Kasumi-1 (cell line): ENCODE data around the gene C4orf50.
A peak's percentile ranks its signal among the peaks of the same experiment; 100 is the strongest.

Experiments used
- DNase-seq, 2 experiments: peaks; one replicate each; lab custom pipeline; 2025; lab: John Stamatoyannopoulos, UW

The C4orf50 gene

DNA sequence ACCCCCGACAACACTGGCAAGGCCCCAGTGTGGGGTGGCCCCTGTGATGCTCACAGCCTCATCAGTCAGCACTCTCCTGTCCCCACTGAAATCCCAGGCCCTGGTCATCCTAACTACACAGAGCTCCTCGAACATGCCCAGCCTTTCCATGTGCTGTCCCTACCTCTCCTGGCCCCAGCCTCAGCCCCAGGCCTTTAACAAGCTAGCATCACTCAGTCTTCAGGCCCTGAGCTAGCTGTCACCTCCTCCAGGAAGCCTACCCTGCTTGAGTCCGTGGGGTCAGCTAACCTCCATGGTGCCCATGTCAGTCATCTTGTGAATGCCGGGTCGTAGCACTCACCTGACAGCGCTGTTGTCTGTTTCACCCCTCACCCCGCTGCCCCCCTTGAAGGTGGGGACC lies 25.6 kb upstream of the C4orf50 start:
- no peak for DNase-seq

DNA sequence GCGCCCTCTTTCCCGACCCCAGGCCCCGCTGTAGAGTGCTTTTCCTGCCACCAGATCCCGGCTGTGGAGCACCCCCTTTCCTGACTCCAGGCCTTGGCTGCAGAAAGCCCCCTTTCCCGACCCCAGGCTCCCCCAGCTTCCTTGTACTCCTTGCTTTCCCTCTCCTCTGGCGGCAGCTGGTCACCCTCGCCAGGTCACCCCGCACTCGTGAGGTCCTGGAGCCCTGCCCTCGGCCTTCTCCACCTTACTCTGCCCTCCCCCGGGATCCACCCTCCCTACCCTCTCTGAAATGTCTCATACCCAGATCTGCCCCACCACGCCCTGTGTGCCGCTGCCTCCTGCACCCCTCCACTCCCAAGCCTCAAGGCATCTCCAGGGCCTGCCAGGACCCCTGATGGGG lies 25.0 kb upstream of the C4orf50 start:
- DNase-seq: no peak

DNA sequence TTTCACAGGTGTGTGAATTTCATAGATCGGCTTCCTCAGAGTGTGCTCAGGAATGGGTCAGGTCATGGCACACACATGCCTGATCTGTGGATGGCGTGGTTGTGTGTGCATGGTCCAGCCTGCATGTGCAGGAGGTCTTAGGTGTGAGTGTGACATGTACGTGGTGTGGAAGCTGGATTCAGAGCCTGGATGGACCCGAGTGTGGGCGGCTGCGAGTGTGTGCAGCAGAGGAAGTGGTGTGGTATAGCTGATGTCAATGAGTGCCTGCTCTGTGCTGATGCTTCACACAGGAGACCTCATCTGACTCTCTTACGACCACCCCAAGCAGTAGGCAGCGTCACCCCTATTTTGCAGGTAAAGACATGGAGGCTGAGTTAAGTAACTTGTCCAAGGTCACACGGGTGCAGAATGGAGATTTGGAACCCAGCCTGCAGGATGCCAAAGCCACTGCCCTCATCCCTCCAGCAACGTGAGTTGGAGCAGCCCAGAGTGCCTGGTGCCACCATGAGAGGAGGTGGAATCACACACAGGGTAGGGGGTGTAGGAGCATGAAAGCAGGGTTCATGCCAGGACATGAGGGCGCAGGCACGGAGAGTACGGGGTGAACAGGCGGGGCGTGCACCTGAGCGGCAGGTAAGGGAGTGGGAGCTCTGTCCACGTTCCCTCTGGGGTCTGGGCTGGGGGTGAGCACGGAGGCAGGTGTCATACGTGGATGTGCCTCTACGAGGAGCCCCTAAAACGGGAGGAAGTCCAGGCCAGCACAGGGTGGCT lies 24.2 kb upstream of the C4orf50 start:
- no peak for DNase-seq

DNA sequence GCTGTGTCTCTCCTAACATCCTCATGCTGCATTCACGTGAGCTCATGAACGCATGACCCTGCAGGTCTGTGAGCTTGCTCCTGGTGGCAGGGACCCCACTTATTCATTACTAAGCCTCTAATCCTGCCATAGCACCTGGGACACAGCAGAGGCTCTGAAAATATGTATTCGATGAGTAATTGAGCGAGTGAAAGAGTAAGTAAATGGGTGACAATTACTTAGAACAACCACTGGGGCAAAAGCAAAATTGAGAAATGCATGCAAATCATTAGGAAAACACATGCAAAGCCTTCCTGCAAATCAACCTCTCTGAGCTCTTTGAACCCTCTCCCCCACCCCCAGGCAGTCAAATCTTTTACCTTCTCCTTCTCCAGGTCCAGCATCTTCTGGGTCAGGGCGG lies 23.6 kb upstream of the C4orf50 start:
- DNase-seq: no peak

DNA sequence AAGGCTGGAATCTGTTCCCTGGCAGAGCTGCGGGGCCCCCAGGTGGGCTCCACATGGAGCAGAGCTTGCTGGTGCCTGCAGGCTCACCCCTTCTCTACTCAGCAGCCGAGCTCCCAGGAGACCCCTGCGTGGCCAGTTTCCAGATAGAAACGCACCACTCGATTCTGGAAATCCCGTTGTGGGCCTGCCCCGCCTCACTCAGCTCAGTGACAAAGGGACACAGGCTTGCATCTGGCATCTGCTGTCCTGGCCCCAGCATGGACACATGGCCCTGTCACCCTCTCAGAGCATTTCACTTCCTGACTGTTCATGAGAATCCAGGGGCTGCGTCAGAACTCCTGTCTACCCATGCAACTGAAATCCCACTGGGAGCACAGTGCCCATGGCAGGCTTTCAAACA lies 20.5 kb upstream of the C4orf50 start:
- no peak for DNase-seq

DNA sequence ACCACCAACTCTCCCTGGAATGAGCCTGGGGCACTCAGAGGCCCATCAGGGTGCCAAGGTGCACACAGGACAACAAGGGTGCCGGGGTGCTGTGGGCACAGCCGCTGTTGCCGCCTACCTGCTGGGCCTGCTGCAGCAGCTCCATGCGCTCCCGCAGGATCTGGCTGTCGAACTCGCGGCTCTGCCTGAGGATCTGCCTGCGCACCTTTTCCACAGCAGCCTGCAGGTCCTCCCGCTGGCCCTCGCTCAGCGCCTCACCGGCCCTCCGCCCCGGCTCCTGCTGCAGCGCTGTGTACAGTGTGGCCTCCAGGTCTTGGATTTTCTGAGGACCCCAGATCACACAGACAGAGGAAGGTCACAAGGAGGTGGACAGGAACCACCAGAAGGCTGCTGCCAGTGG lies 17.6 kb upstream of the C4orf50 start:
- DNase-seq: no peak

DNA sequence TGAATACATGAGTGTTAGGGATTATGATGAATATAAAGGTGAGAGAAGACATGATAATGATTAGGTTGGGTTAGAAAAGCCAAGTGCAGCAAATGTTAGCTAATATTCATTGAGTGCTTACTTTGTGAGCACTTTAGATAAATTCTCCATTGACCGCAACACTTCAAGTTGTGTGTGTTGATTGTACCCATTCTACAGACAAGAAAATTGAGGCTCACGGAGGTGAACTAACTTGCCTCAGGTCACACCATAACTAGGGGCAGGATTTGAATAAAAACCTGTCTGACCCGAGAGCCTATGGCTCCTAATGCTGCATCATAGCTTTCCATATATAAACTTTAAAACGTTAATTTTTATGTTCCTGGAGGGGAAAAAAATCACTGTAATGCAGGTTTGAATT lies 15.2 kb upstream of the C4orf50 start:
- no peak for DNase-seq

DNA sequence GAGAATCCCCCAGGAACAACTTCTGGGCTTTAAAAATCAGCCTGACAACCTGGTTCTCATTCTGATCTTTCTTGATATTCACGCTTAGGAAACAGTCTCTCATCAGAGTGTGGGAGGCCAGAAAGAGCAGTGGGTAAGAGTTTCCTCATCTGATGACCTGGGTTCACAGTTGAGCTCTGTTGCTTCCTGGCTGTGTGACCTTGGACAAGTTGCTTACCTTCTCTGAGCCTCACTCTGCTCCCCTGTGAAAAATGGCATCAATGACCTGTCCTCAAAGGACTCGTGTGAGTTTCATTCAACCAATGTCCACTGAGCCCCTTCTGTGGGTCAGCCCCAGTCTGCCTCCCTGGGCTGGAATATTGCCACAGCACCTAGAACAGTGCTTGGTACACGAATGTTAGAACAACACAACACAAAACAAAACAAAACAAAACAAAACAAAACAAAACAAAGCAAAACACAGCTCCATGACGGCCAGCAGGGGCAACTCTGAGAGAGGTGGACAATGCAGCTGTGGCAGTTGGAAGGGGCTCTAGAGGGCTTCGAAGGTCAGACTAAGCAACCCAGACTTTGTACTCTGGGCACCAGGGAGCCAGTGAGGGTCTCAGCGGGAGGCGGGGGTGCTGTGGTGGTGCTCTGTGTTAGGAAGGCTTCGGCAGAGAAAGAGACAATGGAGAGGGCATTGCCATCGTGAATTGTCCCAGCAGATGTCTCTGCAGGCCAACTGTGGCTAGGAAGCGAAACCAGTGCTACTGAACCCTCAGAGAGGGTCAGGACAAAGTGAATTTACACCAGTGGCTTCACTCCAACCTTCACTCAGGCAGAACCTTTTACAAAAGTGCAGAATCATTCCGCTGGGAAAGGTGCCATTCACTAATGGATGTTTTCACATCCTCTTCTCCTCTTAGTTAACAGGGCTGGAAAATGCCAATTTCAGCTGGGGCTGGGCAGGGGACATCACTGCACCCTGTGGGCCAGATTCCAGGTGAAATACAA lies 14.3 kb upstream of the C4orf50 start:
- DNase-seq: no peak

DNA sequence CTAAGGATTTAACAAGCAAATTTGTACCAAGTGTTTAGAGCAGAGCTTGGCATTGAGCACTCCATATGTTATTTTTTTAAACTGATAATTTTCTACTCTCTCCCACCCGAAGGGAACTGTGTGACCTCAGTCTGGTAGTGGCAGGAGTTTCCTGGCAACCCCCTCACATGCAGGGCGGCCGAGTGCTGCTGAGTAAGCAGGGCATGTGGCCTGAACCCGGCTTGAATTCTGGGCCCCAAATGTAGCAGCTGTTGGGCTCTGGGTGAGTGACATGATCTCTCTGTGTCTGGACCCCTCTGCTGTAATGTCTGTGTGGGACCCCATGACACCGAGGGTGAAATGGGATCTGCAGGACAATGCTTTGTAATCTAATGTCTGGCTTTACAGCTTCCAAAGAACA lies 13.6 kb upstream of the C4orf50 start:
- no peak for DNase-seq

DNA sequence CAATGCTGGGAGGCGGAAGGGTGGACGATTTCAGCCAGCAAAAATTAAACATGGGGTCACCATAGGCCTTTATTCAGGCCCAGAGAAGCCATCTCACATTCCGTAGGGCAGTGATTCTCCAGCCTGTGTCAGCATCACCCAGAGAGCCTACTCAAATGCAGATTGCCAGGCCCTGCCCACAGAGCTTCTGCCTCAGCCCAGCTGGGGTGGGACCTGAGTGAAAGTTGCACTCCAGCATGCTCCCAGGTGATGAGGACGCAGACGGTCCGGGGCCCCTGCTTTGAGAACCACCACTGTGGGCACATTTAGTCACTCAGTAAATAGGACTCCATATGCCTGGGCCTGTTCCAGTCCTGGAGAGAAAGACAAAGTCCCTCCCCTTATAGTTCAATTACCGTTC lies 12.4 kb upstream of the C4orf50 start:
- DNase-seq: no peak

DNA sequence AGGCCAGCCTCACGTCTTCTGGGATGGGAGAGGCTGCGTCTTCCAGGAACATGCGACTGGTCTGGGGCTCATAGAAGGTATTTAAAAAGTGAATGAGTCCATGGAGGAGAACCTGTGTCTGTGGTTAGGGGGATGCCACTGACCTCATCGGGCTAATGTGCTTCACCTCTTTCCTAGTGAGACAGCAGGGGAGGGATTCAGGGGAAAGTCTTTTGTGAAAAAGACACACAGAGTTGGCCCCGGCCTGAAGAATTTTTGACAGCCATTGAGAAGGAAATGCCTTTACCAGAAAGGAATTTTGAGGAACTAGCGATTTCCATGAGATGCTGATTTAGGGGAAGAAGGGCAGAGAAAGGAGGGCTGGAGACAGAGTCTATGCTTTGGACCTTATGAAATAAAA lies 11.0 kb upstream of the C4orf50 start:
- DNase-seq: no peak

DNA sequence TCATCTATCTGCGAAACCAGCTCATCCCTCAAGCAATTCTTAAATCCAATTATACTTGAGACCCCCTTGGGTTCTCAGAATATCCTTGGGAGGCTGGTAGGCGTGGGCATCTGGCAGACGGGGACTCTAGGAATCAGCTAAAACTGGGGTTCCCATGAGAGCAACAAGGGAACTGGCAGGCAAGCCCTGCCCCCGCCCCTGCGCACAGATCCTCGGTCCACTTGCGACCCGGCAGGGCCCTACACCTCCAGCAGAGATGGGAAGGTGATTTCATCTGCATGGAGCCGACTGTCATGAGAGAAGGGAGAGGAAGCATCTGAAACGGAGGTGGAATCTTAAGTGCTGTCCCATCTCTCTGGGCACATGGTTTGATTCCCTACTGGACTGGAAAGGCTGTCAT lies 9.9 kb upstream of the C4orf50 start:
- no peak for DNase-seq

DNA sequence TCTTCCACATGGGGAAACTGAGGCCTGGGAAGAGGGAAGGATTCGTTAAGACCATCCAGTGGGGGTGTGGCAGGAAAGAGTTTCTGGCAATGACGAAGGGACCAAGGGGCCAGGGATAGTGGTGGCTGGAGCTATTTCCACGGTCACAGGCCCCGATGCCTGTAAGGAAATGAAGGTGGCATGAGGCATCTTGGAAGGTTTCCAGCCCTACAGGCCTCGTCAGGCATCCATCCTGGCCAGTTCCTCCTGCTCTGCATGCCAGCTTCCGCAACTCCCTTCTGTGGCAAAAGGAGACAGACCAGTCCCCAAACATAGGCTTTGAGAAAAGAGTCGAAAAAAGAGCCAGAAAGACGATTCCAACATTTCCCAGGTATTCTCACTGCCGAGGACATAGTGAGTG lies 9.2 kb upstream of the C4orf50 start:
- no peak for DNase-seq

DNA sequence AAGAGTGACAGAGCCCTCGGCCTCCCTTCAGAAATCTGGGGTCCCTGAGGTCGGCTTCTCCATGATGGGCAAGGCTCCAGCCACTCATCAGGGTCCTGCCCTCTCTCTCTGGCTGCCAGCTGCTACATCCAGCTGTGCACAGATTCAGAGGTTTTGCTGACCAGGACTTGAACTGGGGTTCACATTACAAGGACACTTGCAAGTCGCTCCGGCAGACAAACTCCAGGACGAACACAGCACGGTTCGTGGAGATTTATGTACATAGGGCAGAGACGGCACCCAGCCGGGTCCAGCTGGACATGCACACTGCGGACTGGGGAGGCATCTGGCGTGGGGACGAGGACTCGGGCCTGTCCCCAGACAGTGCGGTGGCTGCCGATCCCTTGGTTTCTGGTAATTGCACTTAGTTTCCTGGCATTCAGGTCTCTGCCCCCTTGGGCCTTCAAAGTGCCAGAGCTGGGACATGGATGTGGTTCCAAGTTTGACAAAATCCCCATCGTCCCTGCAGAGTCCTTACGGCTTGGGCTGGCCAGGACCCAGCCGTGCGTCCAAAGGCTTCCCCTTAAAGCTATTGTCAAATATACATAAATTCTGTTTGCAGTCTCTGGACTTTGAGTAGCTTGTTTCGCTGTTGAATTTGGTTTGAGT lies 6.2 kb upstream of the C4orf50 start:
- DNase-seq: no peak

DNA sequence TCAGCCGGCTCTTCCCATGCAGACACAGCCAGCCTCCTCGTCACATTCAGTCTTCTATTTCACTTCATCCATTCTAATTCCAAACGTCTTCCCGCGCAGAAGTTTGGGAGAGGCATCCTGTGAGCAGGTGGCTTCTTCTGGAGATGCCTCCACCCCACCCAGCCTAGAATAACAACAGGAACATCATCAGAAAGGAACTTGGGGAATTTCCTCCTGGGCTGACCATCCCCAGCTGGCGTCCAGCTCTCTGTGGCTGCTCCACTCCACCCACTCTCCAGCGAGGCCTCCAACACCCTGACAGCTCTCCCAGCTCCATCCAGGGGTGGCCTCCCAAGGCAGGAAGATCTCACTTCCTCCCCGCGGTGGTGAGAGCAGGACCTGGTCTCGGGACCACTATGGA lies 5.5 kb upstream of the C4orf50 start:
- DNase-seq: no peak

DNA sequence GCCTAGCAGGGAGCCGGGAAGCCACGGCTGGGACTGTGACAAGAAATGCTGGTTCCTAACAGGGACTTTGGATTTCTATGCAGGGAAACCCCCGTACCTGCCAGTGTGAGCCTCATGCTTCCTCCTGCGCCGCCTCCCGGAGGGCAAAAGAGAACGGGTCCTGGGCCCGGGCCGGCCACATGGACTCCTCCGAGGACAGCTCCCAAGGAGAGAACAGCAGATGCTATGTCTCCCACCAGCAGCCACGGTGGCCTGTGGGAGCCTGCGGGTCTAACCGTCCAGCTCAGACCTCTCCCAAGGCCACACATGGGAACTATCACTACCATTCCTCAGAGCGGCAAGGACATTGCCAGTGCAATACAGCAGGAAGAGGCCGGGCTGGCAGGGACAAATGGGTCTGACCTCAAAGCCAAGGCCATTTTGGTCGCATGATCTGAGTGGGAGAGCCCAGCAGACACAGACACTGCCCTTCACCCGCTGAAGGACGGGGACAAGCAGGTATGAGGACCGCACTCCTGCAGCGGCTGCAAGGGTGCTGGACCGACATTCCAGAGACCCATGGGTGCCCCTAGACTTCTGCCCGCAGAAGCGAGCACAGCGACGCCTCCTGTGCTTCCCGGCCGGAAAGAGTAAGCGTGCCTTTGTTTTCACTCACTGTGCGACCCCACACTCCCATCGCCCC lies 4.5 kb upstream of the C4orf50 start:
- DNase-seq: no peak

DNA sequence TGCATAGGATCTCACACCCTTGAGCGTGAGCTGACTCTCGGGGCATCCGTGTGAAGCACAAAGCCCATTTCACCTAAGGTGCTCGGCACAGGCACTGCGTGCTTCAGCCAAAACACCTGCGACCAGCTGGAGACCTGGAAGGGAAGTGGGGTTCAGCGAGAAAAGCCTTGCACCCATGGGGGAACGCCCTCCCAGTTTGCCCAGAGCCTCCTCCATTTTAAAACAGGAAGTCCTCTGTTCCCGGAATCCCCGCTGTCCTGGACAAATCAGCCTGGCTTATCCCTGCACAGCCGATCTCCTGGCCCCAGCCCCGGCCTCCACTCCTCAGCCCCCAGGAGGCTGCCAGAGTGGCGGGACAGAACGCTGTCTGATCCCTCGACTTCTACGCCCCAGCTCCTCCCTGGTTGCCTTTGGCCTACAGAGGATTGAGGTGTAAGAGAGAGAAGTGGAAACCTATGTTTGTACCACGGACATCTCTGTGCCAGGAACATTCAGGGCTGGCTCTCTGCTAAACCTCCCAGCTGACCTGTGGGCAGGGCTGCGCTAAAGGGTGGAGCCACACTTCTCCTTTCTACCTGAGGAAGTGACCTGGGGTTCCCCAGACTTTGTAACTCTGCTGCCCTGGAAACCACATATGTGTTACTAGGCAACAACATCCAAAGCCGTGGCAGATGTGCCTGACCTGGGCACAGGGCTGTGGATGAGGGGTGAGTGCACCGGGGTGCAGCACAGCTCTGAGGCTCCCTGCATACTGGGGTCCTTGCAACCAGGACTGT lies 3.8 kb upstream of the C4orf50 start:
- DNase-seq: no peak

DNA sequence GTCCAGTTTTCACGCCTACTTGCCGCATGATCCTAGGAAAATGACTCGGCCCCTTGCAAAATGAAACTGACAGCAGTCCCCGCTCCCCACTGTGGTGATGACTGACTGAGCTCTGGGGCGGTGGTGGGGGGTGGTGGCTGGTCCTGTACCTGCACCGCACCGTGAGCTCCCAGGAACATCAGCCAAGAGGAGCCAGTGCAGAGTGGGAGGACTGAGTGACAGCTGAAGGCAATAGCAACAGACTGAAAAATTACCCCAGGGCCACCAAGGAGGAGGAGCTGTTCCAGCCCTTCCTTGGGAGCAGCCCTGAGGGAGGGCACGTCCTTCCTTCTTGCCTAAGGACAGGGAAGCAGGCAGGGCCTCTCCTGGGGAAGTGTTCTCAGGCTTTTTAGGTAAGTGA lies 2.4 kb upstream of the C4orf50 start:
- no peak for DNase-seq

DNA sequence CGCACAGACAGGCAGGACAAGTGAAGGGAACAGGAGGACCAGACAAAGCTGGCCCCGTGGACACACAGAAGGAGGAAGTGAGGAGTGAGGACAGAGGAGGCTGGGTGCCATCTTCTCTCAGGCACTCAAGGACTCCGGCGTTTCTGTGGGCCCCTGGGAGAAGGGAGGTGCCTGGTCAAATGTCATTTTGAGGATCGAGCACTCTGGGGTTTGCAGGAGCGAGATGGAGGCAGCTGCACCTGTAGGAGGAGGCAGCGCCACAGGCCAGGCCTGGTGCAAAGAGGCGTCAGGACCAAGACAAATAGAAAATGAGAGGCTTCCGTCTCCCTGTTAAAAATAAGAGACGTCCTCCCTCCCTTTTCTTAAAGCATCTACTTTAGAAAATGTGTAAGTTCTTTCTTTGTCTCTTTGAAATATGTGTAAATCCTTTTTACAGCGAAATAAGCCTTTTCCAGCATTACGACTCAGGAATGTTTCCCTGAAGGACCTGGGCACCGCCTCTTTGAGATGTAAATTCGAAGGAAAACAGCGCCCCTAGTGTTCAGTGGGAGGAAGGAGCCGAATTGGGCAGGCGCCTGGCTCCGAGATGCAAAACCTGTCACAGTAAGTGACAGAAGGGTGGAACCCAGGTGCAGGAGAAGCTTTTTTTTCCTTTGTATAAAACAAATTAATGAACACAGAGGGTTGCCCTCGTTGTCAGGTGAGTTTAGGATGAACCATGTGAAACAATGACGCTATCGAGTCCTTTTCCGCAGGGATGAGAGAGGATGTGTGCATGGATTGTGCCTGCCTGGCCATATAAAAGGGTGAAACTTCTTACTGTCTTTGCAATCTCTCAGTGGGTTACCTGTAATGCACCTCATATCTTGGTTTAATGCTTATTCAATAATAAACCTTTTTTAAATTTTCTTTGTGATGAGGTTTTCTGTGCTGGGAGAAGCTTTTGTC lies 1.4 kb upstream of the C4orf50 start:
- DNase-seq: peak; percentile 43 to 57

DNA sequence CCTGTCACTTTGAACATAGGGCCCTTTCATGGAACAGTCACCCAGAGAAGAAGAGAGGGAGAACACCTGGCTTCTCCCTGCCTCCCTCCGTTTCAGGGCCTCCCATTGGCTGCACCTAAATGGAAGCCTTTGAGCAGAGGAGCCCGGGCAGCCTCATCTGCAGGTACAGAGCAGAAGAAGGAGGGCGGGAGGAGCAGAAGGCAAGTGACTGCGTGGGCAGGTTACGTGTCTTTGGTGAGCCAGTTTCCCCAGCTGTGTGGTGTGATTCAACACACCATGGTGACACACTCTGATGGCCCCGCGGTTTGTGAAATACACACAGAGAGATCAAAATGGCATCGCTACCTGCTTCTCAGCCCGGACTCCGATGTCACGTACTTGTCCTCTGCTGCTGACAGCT lies 431 bp downstream of the C4orf50 start:
- DNase-seq: no peak
